GM18508 (cell line): Measurements from ENCODE around the gene BARX2.

Experiments
- ATAC-seq: cut with Tn5 transposase; IDR thresholded peaks from one replicate; pipeline ENCODE4 v1.9.1; 2021; ENCODE audit warnings: moderate number of reproducible peaks; ENCODE audit not compliant: insufficient read depth, unreplicated experiment

BARX2 gene

GRCh38 chr11:129434641-129435498 is 59.2 kb downstream of the BARX2 start:
- no peak for ATAC-seq

GRCh38 chr11:129435499-129436245 is 60.0 kb downstream of the BARX2 start:
- no peak for ATAC-seq

- no peak for ATAC-seq
Observed at GRCh38 chr11:129436573-129436972, 60.9 kb downstream of the BARX2 start.

- no peak for ATAC-seq
Observed at GRCh38 chr11:129440028-129440713, 64.5 kb downstream of the BARX2 start.

- no peak for ATAC-seq
Observed at GRCh38 chr11:129442171-129442570, 66.5 kb downstream of the BARX2 start.

GRCh38 chr11:129443276-129443675 is 67.6 kb downstream of the BARX2 start:
- no peak for ATAC-seq

GRCh38 chr11:129444274-129444673 is 68.6 kb downstream of the BARX2 start:
- ATAC-seq = no peak

- no peak for ATAC-seq
Observed at GRCh38 chr11:129445226-129445625, 69.6 kb downstream of the BARX2 start.

GRCh38 chr11:129446572-129446971 is 70.9 kb downstream of the BARX2 start:
- ATAC-seq = no peak

GRCh38 chr11:129447654-129448239 is 72.1 kb downstream of the BARX2 start:
- no peak for ATAC-seq

- ATAC-seq = no peak
Observed at GRCh38 chr11:129451524-129451923, 75.9 kb downstream of the BARX2 start.

GRCh38 chr11:129453293-129453721 is 77.7 kb downstream of the BARX2 start:
- ATAC-seq = no peak

GRCh38 chr11:129455101-129455500 is 79.5 kb downstream of the BARX2 start:
- no peak for ATAC-seq

- ATAC-seq = no peak
Observed at GRCh38 chr11:129455756-129456655, 80.4 kb downstream of the BARX2 start.

GRCh38 chr11:129457321-129457720 is 81.7 kb downstream of the BARX2 start:
- no peak for ATAC-seq

GRCh38 chr11:129458278-129458677 is 82.6 kb downstream of the BARX2 start:
- ATAC-seq = no peak

GRCh38 chr11:129458756-129459535 is 83.3 kb downstream of the BARX2 start:
- no peak for ATAC-seq

GRCh38 chr11:129460714-129461113 is 85.1 kb downstream of the BARX2 start:
- ATAC-seq = no peak

GRCh38 chr11:129484068-129484467 is 108.4 kb downstream of the BARX2 start:
- no peak for ATAC-seq
